ENCODE measurements around the gene DMD.

- TF ChIP-seq CTCF (IDR thresholded peaks at IDR 0.05) (no peak), POLR2A (IDR thresholded peaks at IDR 0.05) (no peak)
Observed at GRCh38 chrX:32045149-32045548, 1166.2 kb downstream of the DMD start.
